ENCODE measurements around the gene CRYGB. TPM values are rescaled to one million over a fixed set of nuclear protein-coding genes. Genes with fewer than 3 reads are reported as not detected.

Gene CRYGB
- total and polyA plus RNA-seq, 2 of the 4 experiments (the other 2 are of a cell fraction): not detected

DNA sequence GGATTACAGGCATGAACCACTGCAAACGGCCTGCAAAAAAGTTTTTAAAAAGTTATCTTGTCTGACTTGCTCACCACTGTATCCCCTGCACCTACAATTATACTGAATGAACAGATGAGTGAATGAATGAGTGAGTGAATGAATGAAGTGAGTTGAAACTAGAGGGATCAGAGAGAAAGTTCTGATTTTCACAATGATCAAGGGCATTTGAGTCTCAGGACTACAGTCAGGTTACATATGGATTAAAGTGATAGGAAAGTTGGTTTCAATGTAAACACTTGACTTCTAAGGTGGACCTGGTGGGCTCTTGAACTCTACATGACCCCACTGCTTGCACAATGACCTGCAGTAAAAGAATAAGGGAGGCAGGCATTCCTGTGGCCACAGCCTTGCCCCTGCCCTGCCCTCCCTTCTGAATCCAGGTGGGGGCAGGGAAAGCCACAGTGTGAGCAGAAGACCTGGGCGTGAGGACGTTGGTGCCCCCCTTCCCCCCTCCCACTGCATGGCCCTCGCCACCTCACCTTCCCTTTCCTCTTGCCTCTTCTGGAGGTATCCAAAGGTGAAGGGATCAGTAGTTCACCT lies 33.2 kb upstream of the CRYGB start:
- intact Hi-C loops (cut with micrococcal nuclease): loop anchor here (10.0 kb wide), 1 partner anchor 176 kb away; no protein-coding TSS in a partner anchor
- peaks cover 10% of the 10 kb centered on the region for H3K27me3 ChIP-seq (ENCODE audit: control insufficient read depth, insufficient read depth, low read length)
- CTCF ChIA-PET: no interaction called here

More for the DNA sequence above, 33.2 kb upstream of the CRYGB start:
- H3K36me3 ChIP-seq (ENCODE audit: control insufficient read depth, insufficient read depth, low read length): no peaks in the 10 kb centered on the region
- H3K4me1 ChIP-seq (ENCODE audit: control insufficient read depth, insufficient read depth, low read length): no peaks in the 10 kb centered on the region
- no peaks in the 10 kb centered on the region for H3K9me1 ChIP-seq (ENCODE audit: insufficient read depth, low read length)
- H3K23ac ChIP-seq (ENCODE audit: low read depth, low read length): no peak overlapping the region
- no peak overlapping the region for H4K8ac ChIP-seq (ENCODE audit: low read depth in 2 of 2, low read length in 2 of 2)
- BruUV-seq (replicated peaks): no TSS peak
- H2BK20ac ChIP-seq (ENCODE audit: low read depth, low read length): no peak overlapping the region
- no peaks in the 10 kb centered on the region for H3K9me3 ChIP-seq (ENCODE audit: control insufficient read depth, insufficient read depth, low read length)
- ATAC-seq (ENCODE audit: low read depth): no peak
- H2BK15ac ChIP-seq (ENCODE audit: low read depth, low read length): no peak overlapping the region
- H3K27ac ChIP-seq (ENCODE audit: insufficient read depth, low read length): no peak overlapping the region
- H2BK5ac ChIP-seq (ENCODE audit: low read depth, low read length, poor library complexity, severe bottlenecking): no peak overlapping the region
- no peak overlapping the region for H4K5ac ChIP-seq (ENCODE audit: low read depth, low read length)
- H2BK120ac ChIP-seq (ENCODE audit: low read depth, low read length): no peak overlapping the region
- no peaks in the 10 kb centered on the region for H4K20me1 ChIP-seq (ENCODE audit: insufficient read depth, low read length)
- no peak overlapping the region for H3K18ac ChIP-seq (ENCODE audit: low read depth, low read length)
- no peak overlapping the region for H3K9ac ChIP-seq (ENCODE audit: low read depth, low read length)
- H2AK9ac ChIP-seq (replicated peaks; ENCODE audit: low read depth, low read length, poor library complexity): no peak overlapping the region
- H3K14ac ChIP-seq (replicated peaks; ENCODE audit: low read depth, low read length): no peak overlapping the region
- no peak overlapping the region for H3K56ac ChIP-seq (ENCODE audit: extremely low read depth, insufficient read depth, low read length)
- H3K4me2 ChIP-seq (ENCODE audit: low read depth, low read length): no peak overlapping the region
- H2AK5ac ChIP-seq (ENCODE audit: low read depth, low read length): no peak overlapping the region
- DNase-seq: no peak
- in situ Hi-C loops (cut with MboI; ENCODE audit: low sequenced_read_pairs) (no loop called here), dilution Hi-C loops (cut with HindIII; ENCODE audit: low sequenced_read_pairs, unreplicated experiment) (no loop called here)
- no peak overlapping the region for H3K4me3 ChIP-seq (ENCODE audit: insufficient read depth, low read depth, low read length)
- no peak overlapping the region for H3K4ac ChIP-seq (ENCODE audit: low read depth, low read length)
- no CpG with 5 or more reads among the region's 4 CpGs for WGBS, 2 experiments (ENCODE audit: extremely low coverage in 2 of 2, insufficient read length in 1 of 2)
- POLR2A ChIA-PET (ENCODE audit: unreplicated experiment): no interaction called here
- H4K91ac ChIP-seq (ENCODE audit: insufficient read depth, low read depth, low read length): no peak overlapping the region
- no peak overlapping the region for H2AFZ ChIP-seq (replicated peaks; ENCODE audit: low read length, poor library complexity)
- no peak for TF ChIP-seq MAZ (IDR thresholded peaks at IDR 0.05; ENCODE audit: borderline replicate concordance, low read depth, low read length)
- no peak for TF ChIP-seq RCOR1 (IDR thresholded peaks at IDR 0.05; ENCODE audit: insufficient replicate concordance, low read length)
- TF ChIP-seq RAD21 (IDR thresholded peaks at IDR 0.05; ENCODE audit: low read length): no peak
- no peak for TF ChIP-seq FOS (IDR thresholded peaks at IDR 0.05; ENCODE audit: low read depth, low read length)
- TF ChIP-seq, protein P1, sequence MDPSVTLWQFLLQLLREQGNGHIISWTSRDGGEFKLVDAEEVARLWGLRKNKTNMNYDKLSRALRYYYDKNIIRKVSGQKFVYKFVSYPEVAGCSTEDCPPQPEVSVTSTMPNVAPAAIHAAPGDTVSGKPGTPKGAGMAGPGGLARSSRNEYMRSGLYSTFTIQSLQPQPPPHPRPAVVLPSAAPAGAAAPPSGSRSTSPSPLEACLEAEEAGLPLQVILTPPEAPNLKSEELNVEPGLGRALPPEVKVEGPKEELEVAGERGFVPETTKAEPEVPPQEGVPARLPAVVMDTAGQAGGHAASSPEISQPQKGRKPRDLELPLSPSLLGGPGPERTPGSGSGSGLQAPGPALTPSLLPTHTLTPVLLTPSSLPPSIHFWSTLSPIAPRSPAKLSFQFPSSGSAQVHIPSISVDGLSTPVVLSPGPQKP (IDR thresholded peaks at IDR 0.05; ENCODE audit: borderline replicate concordance, low read depth, low read length): no peak
- TF ChIP-seq, protein P2, sequence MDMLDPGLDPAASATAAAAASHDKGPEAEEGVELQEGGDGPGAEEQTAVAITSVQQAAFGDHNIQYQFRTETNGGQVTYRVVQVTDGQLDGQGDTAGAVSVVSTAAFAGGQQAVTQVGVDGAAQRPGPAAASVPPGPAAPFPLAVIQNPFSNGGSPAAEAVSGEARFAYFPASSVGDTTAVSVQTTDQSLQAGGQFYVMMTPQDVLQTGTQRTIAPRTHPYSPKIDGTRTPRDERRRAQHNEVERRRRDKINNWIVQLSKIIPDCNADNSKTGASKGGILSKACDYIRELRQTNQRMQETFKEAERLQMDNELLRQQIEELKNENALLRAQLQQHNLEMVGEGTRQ (IDR thresholded peaks at IDR 0.05; ENCODE audit: low read depth, low read length): no peak
- no peak for TF ChIP-seq BHLHE40 (IDR thresholded peaks at IDR 0.05; ENCODE audit: low read depth, low read length)
- TF ChIP-seq MAFK (IDR thresholded peaks at IDR 0.05; ENCODE audit: low read depth, low read length): no peak
- TF ChIP-seq, protein P3, sequence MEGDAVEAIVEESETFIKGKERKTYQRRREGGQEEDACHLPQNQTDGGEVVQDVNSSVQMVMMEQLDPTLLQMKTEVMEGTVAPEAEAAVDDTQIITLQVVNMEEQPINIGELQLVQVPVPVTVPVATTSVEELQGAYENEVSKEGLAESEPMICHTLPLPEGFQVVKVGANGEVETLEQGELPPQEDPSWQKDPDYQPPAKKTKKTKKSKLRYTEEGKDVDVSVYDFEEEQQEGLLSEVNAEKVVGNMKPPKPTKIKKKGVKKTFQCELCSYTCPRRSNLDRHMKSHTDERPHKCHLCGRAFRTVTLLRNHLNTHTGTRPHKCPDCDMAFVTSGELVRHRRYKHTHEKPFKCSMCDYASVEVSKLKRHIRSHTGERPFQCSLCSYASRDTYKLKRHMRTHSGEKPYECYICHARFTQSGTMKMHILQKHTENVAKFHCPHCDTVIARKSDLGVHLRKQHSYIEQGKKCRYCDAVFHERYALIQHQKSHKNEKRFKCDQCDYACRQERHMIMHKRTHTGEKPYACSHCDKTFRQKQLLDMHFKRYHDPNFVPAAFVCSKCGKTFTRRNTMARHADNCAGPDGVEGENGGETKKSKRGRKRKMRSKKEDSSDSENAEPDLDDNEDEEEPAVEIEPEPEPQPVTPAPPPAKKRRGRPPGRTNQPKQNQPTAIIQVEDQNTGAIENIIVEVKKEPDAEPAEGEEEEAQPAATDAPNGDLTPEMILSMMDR (conservative IDR thresholded peaks at IDR 0.05; ENCODE audit: low read depth, low read length): no peak
- no peak for TF ChIP-seq CHD1 (IDR thresholded peaks at IDR 0.05; ENCODE audit: low read depth, low read length)
- H3K79me1 ChIP-seq (ENCODE audit: low read depth in 1 of 2, low read length in 2 of 2): no peaks in the 10 kb centered on the region

Data from IMR-90 (cell line).